Activated naive CD4-positive, alpha-beta T cell treated with Interleukin-2 at 50 U/mL for 16 hours (primary cell): ENCODE measurements around the gene POLN.
A peak's percentile ranks its signal among the peaks of the same experiment; 100 is the strongest.
"Not testable (repeated sequence)": the region's sequence is repeated elsewhere in the genome, so short reads cannot be mapped to it uniquely, and the experiment has no call there.

Experiments used
- DNase-seq: peaks from one replicate; pipeline ENCODE4 v3.0.0-alpha.2; 2020

The POLN gene

GRCh38 chr4:2212831-2213230, 29.1 kb downstream of the POLN start:
- DNase-seq: no peak

- not testable (repeated sequence) for DNase-seq
These were observed 39.1 kb downstream of the POLN start for GRCh38 chr4:2202789-2203188.

- no peak for DNase-seq
These were observed 47.4 kb downstream of the POLN start for GRCh38 chr4:2194496-2194895.

GRCh38 chr4:2193326-2193725, 48.6 kb downstream of the POLN start:
- DNase-seq: no peak

- no peak for DNase-seq
These were observed 55.1 kb downstream of the POLN start for GRCh38 chr4:2186865-2187172.

- DNase-seq: no peak
These were observed 55.6 kb downstream of the POLN start for GRCh38 chr4:2186133-2186864.

- no peak for DNase-seq
These were observed 58.5 kb downstream of the POLN start for GRCh38 chr4:2183394-2183793.

GRCh38 chr4:2182994-2183393, 58.9 kb downstream of the POLN start:
- no peak for DNase-seq

- DNase-seq: no peak
These were observed 61.5 kb downstream of the POLN start for GRCh38 chr4:2180410-2180809.

GRCh38 chr4:2179717-2180116, 62.2 kb downstream of the POLN start:
- no peak for DNase-seq

- no peak for DNase-seq
These were observed 62.9 kb downstream of the POLN start for GRCh38 chr4:2178986-2179385.

- DNase-seq: no peak
These were observed 64.4 kb downstream of the POLN start for GRCh38 chr4:2177443-2178093.

- DNase-seq: no peak
These were observed 65.8 kb downstream of the POLN start for GRCh38 chr4:2175990-2176698.

GRCh38 chr4:2174061-2174460, 67.9 kb downstream of the POLN start:
- no peak for DNase-seq

GRCh38 chr4:2172627-2173231, 69.2 kb downstream of the POLN start:
- peak; percentile 3 for DNase-seq

- no peak for DNase-seq
These were observed 69.8 kb downstream of the POLN start for GRCh38 chr4:2172161-2172560.

- no peak for DNase-seq
These were observed 73.2 kb downstream of the POLN start for GRCh38 chr4:2168469-2169319.

- DNase-seq: no peak
These were observed 75.7 kb downstream of the POLN start for GRCh38 chr4:2166253-2166652.

- DNase-seq: no peak
These were observed 76.5 kb downstream of the POLN start for GRCh38 chr4:2165391-2165790.

GRCh38 chr4:2163311-2163821, 78.6 kb downstream of the POLN start:
- no peak for DNase-seq

- not testable (repeated sequence) for DNase-seq
These were observed 80.7 kb downstream of the POLN start for GRCh38 chr4:2161092-2161703.

GRCh38 chr4:2159931-2160330, 82.0 kb downstream of the POLN start:
- DNase-seq: no peak
